HG03103 (cell line): Measurements from ENCODE around the gene HNRNPF.
"Not testable (repeated sequence)": the region's sequence is repeated elsewhere in the genome, so short reads cannot be mapped to it uniquely, and the experiment has no call there.

Experiments used
- ATAC-seq: cut with Tn5 transposase; IDR thresholded peaks from one replicate; pipeline ENCODE4 v1.9.1; 2021; ENCODE audit warnings: low read depth; ENCODE audit not compliant: unreplicated experiment

Gene HNRNPF

DNA sequence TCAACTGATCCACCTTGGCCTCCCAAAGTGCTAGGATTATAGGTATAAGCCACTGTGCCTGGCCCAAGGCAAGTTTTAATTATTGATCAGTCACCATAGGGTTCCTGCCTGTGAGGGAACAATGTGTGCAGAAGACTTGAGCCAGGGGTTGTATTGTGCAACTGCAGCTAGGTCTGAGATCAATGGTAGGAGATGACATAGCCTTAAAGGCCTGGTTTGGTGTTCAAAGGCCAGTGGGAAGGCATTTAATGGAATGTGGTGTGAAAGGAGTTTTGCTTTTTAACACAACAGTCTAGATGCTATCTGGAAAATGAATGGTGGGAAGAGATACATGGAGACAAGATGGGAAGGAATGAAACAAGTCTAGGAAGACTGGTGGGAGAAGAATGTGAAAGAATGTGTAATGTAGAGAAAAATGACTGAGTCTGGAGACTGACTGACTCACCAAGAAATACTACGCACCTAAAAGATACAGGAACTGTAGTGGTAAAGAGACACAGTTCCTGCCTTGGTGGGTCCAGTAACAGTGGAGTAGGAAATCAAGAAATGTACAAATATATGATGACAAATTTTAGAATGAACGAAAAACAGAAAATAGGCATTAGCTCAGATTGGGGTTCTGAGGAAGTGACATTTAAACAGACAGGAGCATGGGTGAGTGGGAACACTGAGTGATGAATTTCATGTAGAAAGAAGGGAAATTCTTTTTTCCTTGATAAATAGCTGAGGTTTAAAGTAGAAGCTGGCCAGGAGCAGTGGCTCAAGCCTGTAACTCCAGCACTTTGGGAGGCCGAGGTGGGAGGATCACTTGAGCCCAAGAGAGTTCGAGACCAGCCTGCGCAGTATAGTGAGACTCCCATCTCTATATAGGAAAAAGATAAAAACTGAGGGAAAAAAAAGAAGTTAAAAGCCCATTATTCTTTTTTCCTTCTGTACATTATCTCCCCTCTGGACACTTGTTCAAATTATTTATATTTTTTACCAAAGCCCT is 9.4 kb downstream of the HNRNPF start:
- ATAC-seq = no peak

DNA sequence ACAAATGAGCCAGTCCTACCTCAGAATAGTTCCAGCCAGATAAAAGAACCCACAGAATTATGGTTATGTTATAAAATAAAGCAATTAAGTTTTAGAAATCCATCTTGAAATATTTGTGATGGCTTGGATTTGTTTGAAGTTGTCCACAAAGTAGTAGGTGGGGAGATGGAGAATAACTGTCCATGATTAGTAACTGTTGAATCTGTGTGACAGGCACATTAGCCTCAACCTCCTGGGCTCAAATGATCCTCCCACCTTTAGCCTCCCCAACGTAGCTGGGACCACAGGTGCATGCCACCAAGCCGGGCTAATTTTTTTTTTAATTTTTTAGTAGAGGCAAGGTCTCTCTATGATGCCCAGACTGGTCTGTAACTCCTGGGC is 10.1 kb downstream of the HNRNPF start:
- no peak for ATAC-seq

DNA sequence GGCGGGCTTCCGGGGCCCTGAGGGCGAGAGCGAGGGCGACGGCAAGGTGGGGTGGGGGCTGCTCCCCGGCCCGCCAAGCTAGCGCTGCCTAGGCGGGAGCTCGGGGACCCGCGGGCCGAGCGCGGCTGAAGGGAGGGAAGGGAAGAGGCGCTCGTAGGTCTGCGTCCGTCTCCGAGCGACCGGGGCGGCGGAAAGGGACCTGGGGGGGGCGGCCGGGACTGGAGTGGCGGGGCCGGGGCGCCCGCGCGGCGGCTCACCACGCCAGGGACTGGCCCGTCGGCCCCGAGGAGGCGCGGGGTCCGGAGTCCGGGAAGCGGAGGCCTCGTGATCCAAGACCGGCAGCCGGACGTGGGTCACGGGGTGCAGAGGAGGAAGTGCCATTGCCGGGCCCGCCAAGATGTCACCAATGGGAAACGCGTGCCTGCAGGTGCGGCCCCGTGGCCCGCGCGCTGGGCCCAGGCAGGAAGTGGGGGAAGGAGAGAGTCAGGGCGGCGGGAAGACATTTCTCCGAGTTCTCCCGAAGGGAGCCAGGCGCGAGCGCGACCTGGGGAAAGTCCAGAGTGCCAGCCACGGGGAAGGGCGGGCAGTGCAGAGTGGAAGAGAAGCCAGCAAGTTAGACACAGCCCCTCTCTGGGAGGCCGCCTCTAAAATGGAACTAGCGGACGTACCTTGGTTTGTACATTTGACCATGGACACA is 11.9 kb downstream of the HNRNPF start:
- ATAC-seq = peak; percentile 75

DNA sequence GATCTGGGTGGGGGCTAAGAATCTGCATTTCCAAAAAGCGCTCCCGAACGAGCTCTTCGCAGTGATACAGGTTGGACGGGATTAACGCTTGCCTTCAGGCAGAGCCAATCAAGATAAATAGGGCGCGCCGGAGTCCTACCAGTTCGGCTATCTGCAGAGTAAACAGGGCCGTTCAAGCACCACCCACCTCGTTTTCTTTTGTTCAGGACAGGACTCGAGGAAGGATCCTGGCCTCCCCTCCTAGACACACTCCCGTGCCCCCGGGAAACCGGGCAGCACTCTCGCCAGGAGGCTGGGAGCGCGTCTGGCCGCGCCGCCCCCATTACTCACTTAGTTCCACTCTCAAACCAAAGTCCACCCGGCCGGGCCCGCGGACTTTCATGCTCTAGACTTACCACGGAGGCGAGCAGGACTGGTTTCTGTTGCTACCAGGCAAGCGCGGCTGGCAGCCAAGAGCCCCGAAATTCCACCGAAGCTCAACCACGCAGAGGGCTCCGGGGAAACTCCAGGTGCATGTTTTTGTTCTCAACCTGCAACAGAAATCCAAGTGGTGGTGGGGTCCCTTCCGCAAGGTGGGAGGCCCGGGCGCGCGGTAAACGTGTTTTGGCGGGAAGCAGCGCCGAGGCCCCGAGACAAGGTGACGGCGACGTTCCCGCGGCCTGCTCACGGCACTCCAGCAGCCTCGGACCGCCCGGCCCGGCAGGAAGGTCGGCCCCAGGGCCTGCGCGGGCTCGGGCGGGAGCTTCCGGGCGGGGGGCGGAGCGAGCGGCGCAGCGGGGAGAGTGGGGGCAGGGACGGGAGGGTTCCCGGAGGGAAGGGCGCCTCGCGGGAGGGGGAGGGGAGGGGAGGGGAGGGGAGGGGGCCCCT is 12.7 kb downstream of the HNRNPF start:
- peak; percentile 45 for ATAC-seq

DNA sequence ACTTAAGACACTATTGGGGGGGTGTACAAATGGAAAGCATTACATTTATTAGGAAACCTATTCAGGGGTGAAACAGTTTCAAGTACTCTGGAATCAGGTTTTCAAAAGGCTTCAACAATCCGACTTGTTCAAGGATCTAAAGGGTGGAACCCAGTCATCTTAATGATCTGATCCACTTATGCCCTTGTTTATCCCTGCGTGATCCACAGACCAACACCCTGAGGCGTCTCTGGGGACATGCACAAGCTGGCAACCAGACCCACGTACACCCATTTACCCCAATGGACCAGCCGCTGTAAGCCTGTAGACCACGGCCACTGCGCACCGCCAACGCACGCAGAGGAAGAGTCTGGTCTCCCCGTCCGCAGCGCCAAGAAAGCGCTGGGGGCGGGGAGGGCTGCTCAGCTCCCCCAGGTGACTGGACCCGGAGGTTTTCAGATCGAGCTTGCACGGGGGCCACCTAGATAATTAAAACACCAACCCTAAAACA is 13.4 kb downstream of the HNRNPF start:
- ATAC-seq = no peak

DNA sequence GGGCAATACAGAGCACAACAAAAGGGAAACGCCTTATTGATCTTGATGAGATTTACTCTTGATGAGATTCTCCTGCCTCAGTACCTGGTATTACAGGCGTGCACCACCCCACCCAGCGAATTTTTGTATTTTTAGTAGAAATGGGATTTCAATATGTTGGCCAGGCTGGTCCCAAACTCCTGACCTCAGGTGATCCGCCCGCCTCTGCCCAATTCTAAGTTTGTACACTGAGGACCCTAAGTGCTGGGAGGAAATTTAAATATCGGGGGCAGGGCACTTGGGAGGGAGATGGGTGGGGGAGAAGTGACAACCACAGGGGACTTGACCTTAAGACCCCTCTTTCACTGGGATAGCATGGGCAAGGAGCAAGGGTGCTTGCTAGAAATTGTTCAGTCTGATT is 14.1 kb downstream of the HNRNPF start:
- no peak for ATAC-seq

- ATAC-seq = no peak
These were observed 15.2 kb downstream of the HNRNPF start for GRCh38 chr10:43393606-43394360.

DNA sequence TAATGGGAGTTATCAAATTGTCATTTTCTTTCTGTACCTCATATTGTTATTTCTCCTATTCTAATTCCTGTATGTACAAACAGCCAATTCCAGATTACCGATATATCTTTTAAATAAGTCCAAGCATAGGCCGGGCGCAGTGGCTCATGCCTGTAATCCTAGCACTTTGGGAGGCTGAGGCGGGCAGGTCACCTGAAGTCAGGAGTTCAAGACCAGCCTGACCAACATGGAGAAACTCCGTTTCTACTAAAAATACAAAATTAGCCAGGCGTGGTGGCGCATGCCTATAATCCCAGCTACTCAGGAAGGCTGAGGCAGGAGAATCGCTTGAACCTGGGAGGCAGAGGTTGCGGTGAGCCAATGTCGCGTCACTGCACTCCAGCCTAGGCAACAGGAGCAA is 15.8 kb downstream of the HNRNPF start:
- not testable (repeated sequence) for ATAC-seq

- ATAC-seq = no peak
These were observed 16.2 kb downstream of the HNRNPF start for GRCh38 chr10:43392748-43393147.

DNA sequence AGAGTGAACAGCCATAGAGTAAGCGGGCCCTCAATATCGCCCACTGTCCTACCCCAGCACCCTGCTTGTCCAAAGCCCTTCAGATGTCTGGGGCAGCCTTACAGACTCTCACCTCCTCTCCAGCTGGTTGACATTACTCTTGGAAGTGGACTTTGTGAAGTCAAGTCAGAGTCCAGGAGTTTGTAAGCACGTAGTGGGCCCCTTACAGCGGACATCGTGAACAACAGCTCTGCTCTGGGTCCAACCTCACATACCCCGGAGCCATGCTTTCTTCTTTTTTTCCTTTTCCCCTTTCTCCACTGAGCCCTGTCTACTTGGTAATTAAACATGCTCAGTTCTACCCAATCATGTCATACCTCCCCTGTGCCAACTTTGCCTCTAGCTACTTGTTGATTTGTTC is 17.5 kb downstream of the HNRNPF start:
- no peak for ATAC-seq

DNA sequence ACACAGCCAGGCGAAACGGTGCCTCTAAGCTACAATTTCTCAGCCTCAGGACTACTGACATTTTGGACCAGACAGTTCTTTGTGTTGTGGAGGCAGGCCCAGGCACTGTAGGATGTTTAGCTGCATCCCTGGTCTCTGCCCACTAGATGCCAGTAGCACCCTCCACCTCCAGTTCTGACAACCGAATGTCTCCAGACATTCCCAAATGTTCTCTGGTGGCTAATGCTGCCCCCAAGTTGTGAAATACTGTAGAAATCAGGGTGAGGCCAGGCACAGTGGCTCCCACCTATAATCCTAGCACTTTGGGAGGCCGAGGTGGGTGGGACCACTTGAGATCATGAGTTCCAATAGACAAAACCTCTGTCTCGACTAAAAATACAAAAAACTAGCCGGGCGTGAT is 18.2 kb downstream of the HNRNPF start:
- ATAC-seq = no peak

DNA sequence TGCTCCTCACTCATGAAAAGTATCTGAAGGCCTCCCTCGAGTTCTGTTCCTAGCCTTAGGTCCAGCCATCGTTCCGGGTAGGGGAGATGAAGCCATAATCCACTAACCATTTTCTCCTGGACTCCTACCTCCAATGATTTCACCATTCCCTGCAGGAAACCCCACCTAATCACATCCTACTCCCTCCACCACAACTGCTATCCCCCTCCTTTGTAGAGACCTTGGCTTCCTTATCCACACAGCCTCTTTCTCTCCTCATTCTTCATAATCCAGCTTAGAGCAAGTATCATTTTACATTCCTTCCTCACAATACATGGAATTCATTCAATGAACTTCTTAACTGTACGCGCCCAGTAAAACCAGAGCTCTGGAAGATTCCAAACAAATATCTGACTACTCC is 18.7 kb downstream of the HNRNPF start:
- no peak for ATAC-seq

DNA sequence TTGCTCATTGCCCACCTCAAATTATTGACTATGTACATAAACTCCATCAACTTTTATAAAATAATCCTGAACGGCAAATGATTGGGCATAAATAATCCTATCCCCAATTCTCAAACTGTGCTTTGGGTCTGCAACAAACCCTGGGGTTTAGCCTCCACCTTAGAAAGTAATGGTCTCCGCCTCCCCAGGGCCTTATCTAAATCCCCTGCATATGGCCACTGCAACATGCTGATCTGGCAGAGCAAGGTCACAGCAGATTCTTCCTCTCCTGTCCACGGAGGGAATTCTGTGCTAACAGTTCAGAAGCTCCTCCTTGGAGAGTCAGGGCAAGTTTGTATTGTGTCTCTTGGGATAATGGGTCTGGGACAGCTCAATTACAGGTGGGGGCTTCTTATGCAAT is 19.1 kb downstream of the HNRNPF start:
- no peak for ATAC-seq

DNA sequence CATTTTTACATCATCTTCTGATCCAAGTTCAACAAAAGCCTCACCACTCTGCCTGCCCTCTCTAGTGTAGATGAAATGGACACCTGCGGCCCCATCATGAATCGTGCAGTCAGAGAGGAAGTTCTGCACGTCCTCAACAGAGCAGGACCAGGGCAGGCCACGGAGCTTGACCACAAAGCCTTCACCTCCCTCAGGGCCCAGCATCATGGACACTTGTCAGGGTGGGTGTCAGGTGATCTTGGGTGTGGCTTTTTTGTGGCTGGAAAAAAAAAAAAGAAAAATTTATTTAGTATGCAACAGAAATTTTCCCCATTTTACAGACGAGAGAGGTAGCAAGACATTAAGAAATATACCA is 21.3 kb downstream of the HNRNPF start:
- ATAC-seq = no peak

DNA sequence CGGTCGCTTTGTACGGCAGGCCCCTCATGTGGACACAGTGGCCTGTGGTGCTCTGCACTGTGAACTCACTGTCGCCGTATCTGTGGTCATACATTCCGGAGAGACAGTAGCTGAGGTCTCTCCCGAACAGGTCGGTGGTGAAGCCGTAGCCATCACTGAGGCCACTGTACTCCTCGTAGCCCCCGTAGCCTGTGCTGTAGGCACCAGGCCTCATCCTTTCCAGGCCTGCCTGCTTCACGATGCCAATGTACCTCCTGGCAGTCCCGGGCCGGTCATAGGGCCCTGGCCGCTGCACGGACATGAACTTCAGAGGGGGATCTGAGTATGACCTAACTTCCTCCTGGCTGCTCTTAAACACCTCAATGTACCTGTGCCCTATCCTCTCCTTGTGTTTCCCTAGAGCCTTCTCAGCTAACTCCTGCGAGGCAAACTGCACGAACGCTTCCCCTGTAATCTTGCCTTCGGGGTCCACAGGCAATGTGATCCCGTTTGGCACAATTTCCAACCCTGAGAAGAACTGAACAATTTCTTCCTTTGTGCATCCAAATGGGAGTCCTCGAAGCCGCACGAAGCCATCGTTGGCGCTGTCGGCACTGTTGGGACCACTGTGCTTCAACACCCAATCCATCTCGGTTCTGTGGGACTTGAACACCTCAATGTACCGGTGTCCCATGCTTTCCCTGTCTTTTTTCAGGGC is 21.9 kb downstream of the HNRNPF start:
- no peak for ATAC-seq

GRCh38 chr10:43386549-43386948 is 22.4 kb downstream of the HNRNPF start:
- ATAC-seq = no peak

DNA sequence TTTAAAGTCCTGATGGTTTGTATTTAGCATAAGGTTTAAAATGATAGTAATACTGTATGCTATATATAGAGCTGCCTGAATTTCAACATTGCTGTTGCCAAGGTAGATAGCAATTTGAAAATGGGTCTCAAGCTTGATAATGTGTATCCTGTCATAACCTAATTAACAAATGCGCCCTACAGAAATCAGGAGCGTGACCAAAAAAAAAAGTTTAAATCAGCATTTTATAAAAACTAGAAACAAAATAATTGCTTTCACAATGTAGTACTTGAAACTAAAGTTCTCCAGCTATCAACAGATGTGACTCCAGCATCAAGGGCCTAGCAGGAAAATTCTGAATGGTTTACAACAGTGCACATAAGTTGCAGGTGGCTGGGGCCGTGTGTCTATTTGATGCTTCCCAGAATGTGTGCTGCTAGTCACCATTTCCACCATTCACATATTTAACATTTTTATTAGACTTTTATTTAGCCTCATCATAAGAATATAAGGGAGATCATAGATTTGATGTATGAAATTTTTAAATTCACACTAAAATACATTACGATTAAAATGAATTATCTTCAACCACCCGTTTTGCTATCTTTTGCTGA is 23.5 kb downstream of the HNRNPF start:
- no peak for ATAC-seq

DNA sequence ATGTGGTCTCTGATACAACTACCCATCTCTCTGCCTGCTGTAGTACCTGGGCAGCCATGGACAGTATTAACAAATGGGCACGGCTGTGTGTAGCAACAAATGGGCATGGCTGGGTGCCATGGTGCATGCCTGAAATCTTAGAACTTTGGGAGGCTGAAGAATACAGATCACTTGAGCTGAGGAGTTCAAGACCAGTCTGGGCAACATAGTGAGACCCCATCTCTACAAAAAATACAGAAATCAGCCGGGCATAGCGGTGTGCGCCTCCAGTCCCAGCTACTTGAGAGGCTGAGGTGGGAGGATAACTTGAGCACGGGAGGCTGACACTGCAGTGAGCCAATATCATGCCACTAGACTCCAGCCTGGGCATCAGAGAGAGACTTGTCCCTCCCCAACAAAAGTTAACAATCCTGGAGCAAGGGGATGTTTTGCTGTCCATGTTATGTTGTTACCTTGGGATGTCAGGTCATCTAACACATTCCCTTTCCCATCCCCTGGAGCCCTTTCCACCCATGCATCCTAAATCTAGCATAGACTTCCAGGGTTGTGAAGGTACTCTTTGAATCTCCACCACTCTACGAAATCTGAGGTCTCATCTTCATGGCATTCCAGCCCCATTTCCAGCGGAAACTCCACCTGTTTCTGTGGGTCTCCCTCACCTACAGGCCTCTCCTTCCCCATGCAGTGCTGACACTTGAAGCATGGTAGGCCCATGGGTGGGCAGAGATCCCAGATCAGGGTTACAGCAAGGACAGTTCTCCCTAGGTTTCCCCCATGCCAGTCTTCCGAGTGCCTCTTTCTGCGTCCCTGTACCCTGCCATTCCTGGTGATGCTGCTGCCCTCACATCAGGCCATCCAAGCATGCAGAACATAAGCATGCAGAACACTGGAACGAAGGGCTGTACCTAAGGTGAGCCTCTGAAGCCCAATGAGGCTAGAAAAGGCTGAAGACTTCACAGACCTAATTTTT is 24.4 kb downstream of the HNRNPF start:
- ATAC-seq = no peak
